ENCODE measurements around the gene SNTG2.

Gene SNTG2

GRCh38 chr2:1010415-1010930 is 59.8 kb downstream of the SNTG2 start:
- no peak for DNase-seq

GRCh38 chr2:1011006-1011405 is 60.4 kb downstream of the SNTG2 start:
- no peak for DNase-seq

GRCh38 chr2:1011985-1012384 is 61.3 kb downstream of the SNTG2 start:
- DNase-seq: no peak

GRCh38 chr2:1014802-1015201 is 64.2 kb downstream of the SNTG2 start:
- DNase-seq: no peak

GRCh38 chr2:1016500-1016899 is 65.9 kb downstream of the SNTG2 start:
- DNase-seq: no peak

GRCh38 chr2:1017827-1018226 is 67.2 kb downstream of the SNTG2 start:
- no peak for DNase-seq

GRCh38 chr2:1020206-1020605 is 69.6 kb downstream of the SNTG2 start:
- no peak for DNase-seq

GRCh38 chr2:1022178-1022577 is 71.5 kb downstream of the SNTG2 start:
- no peak for DNase-seq

GRCh38 chr2:1024981-1025380 is 74.3 kb downstream of the SNTG2 start:
- DNase-seq: no peak

GRCh38 chr2:1026141-1026540 is 75.5 kb downstream of the SNTG2 start:
- DNase-seq: no peak

GRCh38 chr2:1028831-1029230 is 78.2 kb downstream of the SNTG2 start:
- no peak for DNase-seq

GRCh38 chr2:1032030-1032429 is 81.4 kb downstream of the SNTG2 start:
- DNase-seq: no peak

- DNase-seq: no peak
Measured at GRCh38 chr2:1033069-1033468, 82.4 kb downstream of the SNTG2 start.

- no peak for DNase-seq
Measured at GRCh38 chr2:1037066-1037465, 86.4 kb downstream of the SNTG2 start.

GRCh38 chr2:1039549-1039948 is 88.9 kb downstream of the SNTG2 start:
- DNase-seq: no peak

- DNase-seq: no peak
Measured at GRCh38 chr2:1041012-1041805, 90.6 kb downstream of the SNTG2 start.

- no peak for DNase-seq
Measured at GRCh38 chr2:1045109-1045508, 94.5 kb downstream of the SNTG2 start.

GRCh38 chr2:1046067-1046466 is 95.4 kb downstream of the SNTG2 start:
- no peak for DNase-seq

GRCh38 chr2:1047485-1047884 is 96.8 kb downstream of the SNTG2 start:
- no peak for DNase-seq

- DNase-seq: no peak
Measured at GRCh38 chr2:1049691-1050090, 99.0 kb downstream of the SNTG2 start.

GRCh38 chr2:1051075-1051474 is 100.4 kb downstream of the SNTG2 start:
- no peak for DNase-seq

GRCh38 chr2:1052771-1053191 is 102.1 kb downstream of the SNTG2 start:
- no peak for DNase-seq

- DNase-seq: no peak
Measured at GRCh38 chr2:1053786-1054185, 103.1 kb downstream of the SNTG2 start.

GRCh38 chr2:1054399-1054798 is 103.8 kb downstream of the SNTG2 start:
- no peak for DNase-seq

GRCh38 chr2:1055014-1055595 is 104.5 kb downstream of the SNTG2 start:
- DNase-seq: no peak

All from DMS53 (cell line).